Astrocyte of the hippocampus (primary cell): ENCODE measurements around the gene ME1.
"Not testable (repeated sequence)": the region's sequence is repeated elsewhere in the genome, so short reads cannot be mapped to it uniquely, and the experiment has no call there.

Experiments used
- DNase-seq: peaks from one replicate; pipeline ENCODE4 v3.0.0; 2011; ENCODE audit warnings: low read depth, low spot score

The ME1 gene

GRCh38 chr6:83258517-83258916, 172.3 kb downstream of the ME1 start:
- DNase-seq = no peak

DNA sequence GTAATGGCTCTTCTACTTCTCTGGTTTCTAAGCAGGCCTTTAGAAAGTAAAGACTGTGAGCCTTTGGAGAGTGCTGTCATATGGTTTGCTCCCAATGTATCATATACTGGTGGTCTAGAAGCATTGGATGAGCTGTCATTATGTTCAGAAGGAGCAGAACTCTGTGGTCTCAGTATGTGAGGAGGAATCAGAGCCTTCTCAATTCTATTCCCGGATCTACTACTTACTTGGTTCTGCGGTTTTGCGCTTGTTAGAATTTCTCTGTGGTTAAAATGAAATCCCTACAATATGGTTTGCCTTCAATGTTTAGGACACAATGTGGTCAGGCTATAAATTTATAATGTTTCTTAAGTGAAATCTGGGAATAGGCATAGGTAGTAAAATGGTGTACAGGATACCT, 173.1 kb downstream of the ME1 start:
- no peak for DNase-seq

DNA sequence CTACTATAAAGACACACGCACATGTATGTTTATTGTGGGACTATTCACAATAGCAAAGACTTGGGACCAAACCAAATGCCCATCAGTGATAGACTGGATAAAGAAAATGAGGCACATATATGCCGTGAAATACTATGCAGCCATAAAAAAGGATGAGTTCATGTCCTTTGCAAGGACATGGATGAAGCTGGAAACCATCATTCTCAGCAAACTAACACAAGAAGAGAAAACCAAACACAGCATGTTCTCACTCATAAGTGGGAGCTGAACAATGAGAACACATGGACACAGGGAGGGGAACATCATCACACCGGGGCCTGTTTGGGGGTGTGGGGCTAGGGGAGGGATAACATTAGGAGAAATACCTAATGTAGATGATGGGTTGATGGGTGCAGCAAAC, 174.1 kb downstream of the ME1 start:
- DNase-seq = not testable (repeated sequence)

- peak; percentile 80 for DNase-seq
Measured at GRCh38 chr6:83252719-83253118, 178.1 kb downstream of the ME1 start.

GRCh38 chr6:83250235-83250634, 180.6 kb downstream of the ME1 start:
- DNase-seq = no peak

GRCh38 chr6:83247471-83247870, 183.4 kb downstream of the ME1 start:
- DNase-seq = peak; percentile 39

DNA sequence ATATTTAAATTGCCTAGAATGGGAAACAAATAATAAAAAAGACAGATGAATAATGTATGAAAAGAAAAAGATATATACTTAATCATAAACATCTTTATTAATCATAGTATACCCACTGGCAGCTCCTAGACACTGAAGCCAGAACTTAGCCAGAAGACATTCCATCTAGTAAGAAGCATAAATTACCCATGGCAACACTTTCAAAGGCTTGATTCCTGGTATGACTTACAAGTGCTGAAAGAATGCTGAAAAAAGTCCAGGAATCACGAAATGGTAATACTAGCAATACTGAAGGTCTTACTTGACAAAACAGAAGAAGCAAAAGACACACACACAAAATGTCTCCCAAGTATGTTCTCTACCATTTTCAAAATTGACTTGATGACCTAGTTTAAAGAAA, 199.7 kb downstream of the ME1 start:
- peak; percentile 89 for DNase-seq

DNA sequence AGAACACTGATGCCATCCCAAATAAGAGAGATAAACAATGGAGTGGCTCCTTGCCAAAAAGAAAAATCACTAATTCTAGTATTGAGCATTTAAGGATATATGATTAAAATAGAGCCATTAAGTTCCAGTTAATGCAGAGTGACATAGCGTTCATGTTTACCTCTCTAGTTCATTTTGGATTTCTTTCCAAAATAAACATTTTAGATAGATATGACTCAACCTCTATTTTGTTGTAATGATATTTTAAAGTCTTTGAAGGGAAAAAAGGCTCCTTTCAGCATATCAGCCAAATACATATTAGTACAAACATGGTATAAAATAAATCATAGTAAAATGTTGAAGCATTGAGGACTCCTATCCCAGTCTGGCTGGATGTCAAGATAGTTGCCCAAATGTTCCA, 204.3 kb downstream of the ME1 start:
- peak; percentile 17 for DNase-seq

- peak; percentile 52 for DNase-seq
Measured at GRCh38 chr6:83221889-83222479, 208.9 kb downstream of the ME1 start.

DNA sequence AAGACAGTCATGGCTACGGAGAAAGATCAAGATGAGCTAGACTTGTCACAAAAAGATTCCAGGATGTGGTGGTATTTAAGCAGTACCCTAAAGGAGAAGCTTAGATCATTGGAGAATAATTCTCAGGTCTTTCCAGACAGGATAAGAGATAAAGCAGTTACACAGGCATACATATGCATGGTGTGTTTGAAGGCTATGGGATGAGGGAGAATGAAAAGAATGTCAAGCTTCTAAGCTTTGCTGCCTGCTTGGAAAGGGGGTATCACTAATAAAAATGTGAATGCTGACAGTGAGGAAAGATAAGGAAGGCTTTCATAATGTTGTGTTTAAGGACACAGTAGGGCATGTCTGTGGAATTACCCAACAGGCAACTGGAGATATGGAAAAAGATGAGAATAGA, 209.6 kb downstream of the ME1 start:
- DNase-seq = peak; percentile 39

DNA sequence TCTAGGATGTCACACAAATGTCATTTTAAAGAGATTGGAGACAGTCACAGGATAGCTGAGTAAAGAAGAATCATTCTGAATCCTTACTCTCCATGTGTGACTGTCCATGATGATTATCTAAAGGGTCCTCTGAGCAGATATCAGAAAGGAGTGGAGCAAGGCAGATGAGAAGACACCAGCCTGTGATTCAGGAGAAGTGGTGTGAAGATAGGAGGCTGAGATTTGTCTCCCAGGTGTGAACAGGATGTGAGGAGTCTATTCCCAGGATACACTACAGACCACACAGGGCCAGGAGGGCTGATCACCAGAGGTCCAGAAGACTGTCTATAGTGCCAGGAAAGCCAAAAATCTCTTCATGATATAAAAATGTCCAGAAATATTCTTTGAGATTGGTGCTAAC, 210.7 kb downstream of the ME1 start:
- no peak for DNase-seq

GRCh38 chr6:83218646-83219045, 212.2 kb downstream of the ME1 start:
- DNase-seq = no peak

GRCh38 chr6:83216806-83217205, 214.0 kb downstream of the ME1 start:
- no peak for DNase-seq

- DNase-seq = peak; percentile 85
Measured at GRCh38 chr6:83215131-83216047, 215.5 kb downstream of the ME1 start.

GRCh38 chr6:83202031-83202430, 228.8 kb downstream of the ME1 start:
- DNase-seq = no peak

GRCh38 chr6:83199863-83200225, 231.0 kb downstream of the ME1 start:
- DNase-seq = peak; percentile 70

- DNase-seq = peak; percentile 8
Measured at GRCh38 chr6:83199173-83199862, 231.5 kb downstream of the ME1 start.

DNA sequence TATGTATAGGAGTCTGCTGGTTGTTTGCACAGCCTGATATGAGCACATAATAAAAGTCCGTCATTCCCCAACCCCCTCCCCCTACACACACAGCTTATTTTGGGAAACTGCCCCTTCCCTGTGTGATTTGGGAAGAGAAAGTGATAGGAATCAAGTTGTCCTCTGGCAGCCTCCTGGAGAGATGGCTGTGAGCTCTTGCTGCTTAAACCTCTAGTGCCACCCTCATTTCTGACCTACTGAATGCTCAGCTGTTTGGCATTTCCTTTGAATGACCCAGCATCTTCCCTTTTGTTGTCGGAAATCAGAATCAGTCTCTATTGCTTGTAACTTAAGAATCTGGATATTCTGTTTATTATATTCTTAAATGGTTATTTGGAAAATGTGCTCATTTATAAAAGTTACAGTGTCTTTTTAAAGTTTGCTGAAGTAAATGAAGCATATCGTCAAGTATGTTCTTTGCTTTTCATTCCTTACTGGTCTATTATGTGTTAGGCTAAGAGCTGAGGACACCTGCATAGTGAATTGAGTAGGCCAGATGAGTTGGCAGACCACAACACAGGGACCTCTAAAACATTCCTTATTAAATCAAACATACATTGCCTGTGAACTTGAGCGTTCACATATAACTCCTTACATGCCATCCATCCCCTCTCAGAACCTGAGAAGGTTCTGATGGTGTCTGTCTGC, 232.2 kb downstream of the ME1 start:
- DNase-seq = peak; percentile 44

GRCh38 chr6:83193747-83194566, 236.9 kb downstream of the ME1 start:
- DNase-seq = peak; percentile 71

DNA sequence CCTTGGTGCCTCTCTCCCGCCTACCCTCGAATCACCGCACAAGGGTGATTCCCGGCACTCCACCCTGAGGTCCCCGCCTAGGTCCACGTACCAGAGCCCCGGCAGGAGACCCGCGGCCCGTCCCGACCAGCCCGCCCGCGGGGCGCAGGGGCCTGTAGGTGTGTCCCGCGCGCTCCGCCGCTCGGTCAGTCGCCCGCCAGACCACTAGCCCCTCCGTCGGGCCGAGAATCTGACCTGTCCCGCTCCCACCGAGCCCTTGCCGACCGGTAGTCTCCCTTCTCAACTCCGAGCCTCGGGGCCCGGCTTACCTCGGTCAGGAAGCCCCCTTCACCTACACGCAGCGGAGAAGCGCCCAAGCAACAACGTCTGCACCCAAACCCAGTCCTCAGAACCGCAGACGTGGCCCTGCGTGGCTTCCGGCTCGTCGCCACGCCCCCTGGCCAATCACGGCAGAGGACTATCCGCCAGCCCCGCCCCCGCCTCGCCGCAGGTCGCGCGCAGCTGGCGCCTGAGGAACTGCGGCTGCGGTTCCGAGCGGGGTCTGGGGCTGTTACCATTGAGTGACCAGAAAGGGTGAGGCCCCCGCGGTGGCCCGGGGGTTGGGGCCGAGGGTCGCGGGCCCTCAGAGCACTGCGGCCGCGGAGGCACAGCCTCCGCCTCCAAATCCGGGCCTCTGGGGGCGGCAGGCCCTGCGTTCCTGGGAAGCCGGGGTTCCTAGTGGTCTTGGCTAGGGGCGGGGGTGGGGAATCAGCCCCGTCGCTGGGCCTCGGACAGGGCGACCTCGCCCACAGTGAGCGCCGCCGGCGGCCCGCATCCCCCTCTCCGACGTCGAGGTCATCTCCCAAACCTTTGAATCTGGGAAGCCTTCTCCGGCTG, 237.7 kb downstream of the ME1 start, which contains the start of the genes PGM3 and RWDD2A:
Gene PGM3, minus strand, starts transcription at position 395 of the 876 bp plus-strand sequence. CDS start 2,253 bp downstream, outside the sequence.
Gene RWDD2A, plus strand, starts transcription at position 487 of the 876 bp plus-strand sequence. CDS start 1,095 bp downstream, outside the sequence.
- DNase-seq = peak; percentile 96
